CD4-positive, CD25-positive, alpha-beta regulatory T cell (primary cell): ENCODE results near the gene APELA. TPM values are rescaled to one million over a fixed set of nuclear protein-coding genes. Genes with fewer than 3 reads are reported as not detected.

Experiments used
- ATAC-seq, 2 donors: fragments of 150-1000 bp; cut with Tn5 transposase; one replicate each; pipeline ENCODE4 v1.10.0; 2021; ENCODE audit warnings: low read depth in 2 of 2, moderate number of reproducible peaks in 2 of 2, moderate library complexity in 1 of 2
- DNase-seq, 3 donors: peaks; one replicate each; pipeline versions ENCODE4 v3.0.0 to v3.0.0-alpha.2; 2012 to 2022; ENCODE audit warnings: mixed read lengths in 1 of 3
- H3K27ac ChIP-seq: one replicate; pipeline ENCODE4 v1.7.0; 2013; ENCODE audit warnings: mild to moderate bottlenecking, low read length; ENCODE audit not compliant: insufficient read depth, poor library complexity, severe bottlenecking
- H3K27me3 ChIP-seq: one replicate; pipeline ENCODE4 v1.7.0; 2013; ENCODE audit warnings: low read length; ENCODE audit not compliant: control insufficient read depth, insufficient read depth
- H3K36me3 ChIP-seq: one replicate; pipeline ENCODE4 v1.7.0; 2013; ENCODE audit warnings: mild to moderate bottlenecking, low read length, moderate library complexity; ENCODE audit not compliant: control insufficient read depth, insufficient read depth
- H3K4me1 ChIP-seq: 2 replicates; pipeline ENCODE4 v1.7.0; 2013; ENCODE audit warnings: mild to moderate bottlenecking, low read length; ENCODE audit not compliant: insufficient read depth, control insufficient read depth, poor library complexity, severe bottlenecking
- H3K4me3 ChIP-seq: one replicate; pipeline ENCODE4 v1.7.0; 2013; ENCODE audit warnings: low read depth, mild to moderate bottlenecking, low read length, moderate library complexity
- H3K9me3 ChIP-seq, 2 experiments: 1 replicate in 1 of 2; 2 replicates in 1 of 2; pipeline ENCODE4 v1.7.0; 2013; ENCODE audit warnings: low read length in 2 of 2, mild to moderate bottlenecking in 1 of 2, moderate library complexity in 1 of 2; ENCODE audit not compliant: control insufficient read depth in 2 of 2
- H3K27ac Mint-ChIP-seq, 3 donors: one replicate each; pipeline ENCODE4 v1.8.0; 2020 to 2022; ENCODE audit warnings: mild to moderate bottlenecking in 3 of 3, mixed read lengths in 3 of 3, moderate library complexity in 2 of 3
- H3K27me3 Mint-ChIP-seq: one replicate; pipeline ENCODE4 v1.8.0; 2022; ENCODE audit warnings: mild to moderate bottlenecking, mixed read lengths
- H3K36me3 Mint-ChIP-seq: one replicate; pipeline ENCODE4 v1.8.0; 2020; ENCODE audit warnings: mixed read lengths
- H3K4me1 Mint-ChIP-seq, 4 donors: one replicate each; pipeline ENCODE4 v1.8.0; 2020 to 2022; ENCODE audit warnings: mixed read lengths in 4 of 4, mild to moderate bottlenecking in 1 of 4
- H3K4me3 Mint-ChIP-seq, 4 donors: one replicate each; pipeline ENCODE4 v1.8.0; 2020 to 2022; ENCODE audit warnings: mild to moderate bottlenecking in 4 of 4, mixed read lengths in 4 of 4, moderate library complexity in 3 of 4
- H3K9me3 Mint-ChIP-seq, 7 donors: one replicate each; pipeline ENCODE4 v1.8.0; 2020 to 2022; ENCODE audit warnings: mixed read lengths in 7 of 7, mild to moderate bottlenecking in 3 of 7, moderate library complexity in 2 of 7
- polyA plus RNA-seq, 4 donors: library from polyadenylated mRNA; unstranded; fragments of 300-500 nt; fragmentation: Illumina TruSeq; gene quantifications; one replicate each; pipeline ENCODE4 v1.2.3, GENCODE V29; 2021
- total RNA-seq: library from RNA; stranded (reverse); gene quantifications from one replicate; pipeline ENCODE4 v1.2.3, GENCODE V29; 2022

Gene APELA
- total and polyA plus RNA-seq, 5 donors from 2014 or later: not detected

GRCh38 chr4:164943192-164943591, 66.2 kb downstream of the APELA start:
- Mint-ChIP-seq H3K27ac (no peak overlapping the region), H3K27me3 (peaks cover 2% of the 10 kb centered on the region), H3K4me1 (no peaks in the 10 kb centered on the region), H3K36me3 (no peaks in the 10 kb centered on the region), H3K4me3 (no peak overlapping the region), H3K9me3 (peaks cover 0 to 8% (median 0%) of the 10 kb centered on the region in 7 donors)
- ATAC-seq: no peak
- DNase-seq: no peak
- H3K36me3 ChIP-seq: no peaks in the 10 kb centered on the region
- no peaks in the 10 kb centered on the region for H3K27me3 ChIP-seq
- H3K9me3 ChIP-seq: no peaks in the 10 kb centered on the region
- no peaks in the 10 kb centered on the region for H3K4me1 ChIP-seq
- no peak overlapping the region for H3K4me3 ChIP-seq
- no peak overlapping the region for H3K27ac ChIP-seq

DNA sequence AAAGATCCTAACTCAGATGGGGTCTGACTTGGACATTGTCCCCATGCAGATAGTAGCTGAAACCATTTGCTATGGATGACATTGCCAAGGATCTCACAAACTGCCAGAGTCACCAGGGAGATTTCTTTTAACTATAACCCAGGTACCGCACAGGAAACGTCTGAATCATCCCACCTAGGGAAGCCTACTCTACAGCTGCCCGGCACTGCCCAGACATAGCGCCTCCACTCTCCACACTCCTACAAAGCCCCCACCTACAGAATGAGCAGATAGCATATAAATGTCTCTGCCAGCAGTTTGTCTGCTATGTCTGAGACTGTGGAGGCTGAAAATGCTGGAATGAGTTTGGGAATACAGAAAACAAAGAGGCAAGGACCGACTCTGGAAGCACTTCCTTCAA, 68.2 kb downstream of the APELA start:
- DNase-seq: no peak
- H3K9me3 Mint-ChIP-seq: peaks cover 0 to 8% (median 0%) of the 10 kb centered on the region in 7 donors
- no peaks in the 10 kb centered on the region for H3K36me3 Mint-ChIP-seq
- no peak overlapping the region for H3K4me3 Mint-ChIP-seq
- no peak for ATAC-seq
- peaks cover 16% of the 10 kb centered on the region for H3K27me3 Mint-ChIP-seq
- Histone ChIP-seq H3K9me3 (no peaks in the 10 kb centered on the region), H3K36me3 (no peaks in the 10 kb centered on the region), H3K27ac (no peak overlapping the region), H3K4me1 (no peaks in the 10 kb centered on the region), H3K27me3 (peaks cover 3% of the 10 kb centered on the region), H3K4me3 (no peak overlapping the region)
- H3K27ac Mint-ChIP-seq: no peak overlapping the region
- no peaks in the 10 kb centered on the region for H3K4me1 Mint-ChIP-seq

DNA sequence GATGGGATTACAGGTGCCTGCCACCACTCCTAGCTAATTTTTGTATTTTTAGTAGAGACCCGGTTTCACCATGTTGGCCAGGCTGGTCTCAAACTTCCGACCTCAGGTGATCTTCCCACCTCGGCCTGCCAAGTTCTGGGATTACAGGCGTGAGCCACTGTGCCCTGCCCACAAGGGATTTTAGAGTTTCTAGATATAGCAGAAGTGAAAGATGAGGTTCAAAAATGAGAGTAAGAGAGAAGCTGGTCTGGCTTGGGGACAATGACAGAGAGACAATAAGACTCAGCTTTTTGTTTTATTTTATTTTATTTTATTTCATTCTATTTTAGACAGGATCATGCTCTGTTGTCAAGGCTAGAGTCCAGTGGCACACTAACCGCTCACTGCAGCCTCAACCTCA, 69.8 kb downstream of the APELA start:
- H3K4me1 ChIP-seq: no peaks in the 10 kb centered on the region
- H3K27ac ChIP-seq: no peak overlapping the region
- H3K27me3 Mint-ChIP-seq: peaks cover 20% of the 10 kb centered on the region
- H3K4me3 ChIP-seq: no peak overlapping the region
- H3K27me3 ChIP-seq: peaks cover 3% of the 10 kb centered on the region
- no peaks in the 10 kb centered on the region for H3K36me3 ChIP-seq
- H3K4me3 Mint-ChIP-seq: no peak overlapping the region
- no peaks in the 10 kb centered on the region for H3K9me3 ChIP-seq
- no peak overlapping the region for H3K27ac Mint-ChIP-seq
- H3K36me3 Mint-ChIP-seq: no peaks in the 10 kb centered on the region
- no peak for DNase-seq
- H3K9me3 Mint-ChIP-seq: peaks cover 0 to 4% (median 0%) of the 10 kb centered on the region in 7 donors
- ATAC-seq: no peak
- no peaks in the 10 kb centered on the region for H3K4me1 Mint-ChIP-seq

Other genes starting within 250 kb of the APELA start
- gene SMIM31, start 123.0 kb upstream of the APELA start, total RNA-seq: not detected
- gene SMIM31, start 123.0 kb upstream of the APELA start, polyA plus RNA-seq: not detected
- gene TRIM61, start 100.5 kb downstream of the APELA start, total RNA-seq: 0.25 TPM
- 1 to 10 TPM in 1 of 4 donors, under 1 TPM in 2, not detected in 1; 0.27 to 1.5 (median 0.41) TPM for gene TRIM61, start 100.5 kb downstream of the APELA start, polyA plus RNA-seq
- not detected for gene TRIM60, start 154.8 kb downstream of the APELA start, total RNA-seq
- gene TRIM60, start 154.8 kb downstream of the APELA start, polyA plus RNA-seq: not detected
- gene TRIM75, start 176.7 kb downstream of the APELA start, total RNA-seq: not detected
- gene TRIM75, start 176.7 kb downstream of the APELA start, polyA plus RNA-seq: not detected
- 6.7 TPM for gene TMEM192, start 235.7 kb downstream of the APELA start, total RNA-seq
- 10 to 100 TPM; 11.4 to 19.2 (median 18.6) TPM for gene TMEM192, start 235.7 kb downstream of the APELA start, polyA plus RNA-seq